Thymus (tissue), 11 donors: ENCODE measurements around the gene C6orf163. TPM values are rescaled to one million over a fixed set of nuclear protein-coding genes. Genes with fewer than 3 reads are reported as not detected.
A peak's percentile ranks its signal among the peaks of the same experiment; 100 is the strongest.

Source experiments
- DNase-seq, 9 donors: peaks; one replicate each; pipeline ENCODE4 v3.0.0-alpha.2; 2013; ENCODE audit warnings: low spot score in 9 of 9, low read depth in 6 of 9, missing footprints in 1 of 9
- H3K27ac ChIP-seq, 2 donors: one replicate each; pipeline ENCODE4 v1.5.1; 2013; ENCODE audit warnings: control low read depth in 1 of 2, low read depth in 1 of 2, low read length in 1 of 2, mild to moderate bottlenecking in 1 of 2, moderate library complexity in 1 of 2
- H3K27me3 ChIP-seq, 2 donors: one replicate each; pipeline ENCODE4 v1.5.1; 2013; ENCODE audit warnings: low read length in 1 of 2; ENCODE audit not compliant: control insufficient read depth in 2 of 2, insufficient read depth in 1 of 2
- H3K36me3 ChIP-seq, 2 donors: one replicate each; pipeline ENCODE4 v1.5.1; 2013; ENCODE audit warnings: low read length in 1 of 2, mild to moderate bottlenecking in 1 of 2, moderate library complexity in 1 of 2; ENCODE audit not compliant: control insufficient read depth in 2 of 2, insufficient read depth in 2 of 2
- H3K4me1 ChIP-seq, 2 donors: one replicate each; pipeline ENCODE4 v1.5.1; 2013; ENCODE audit warnings: low read length in 2 of 2; ENCODE audit not compliant: control insufficient read depth in 2 of 2, insufficient read depth in 2 of 2
- H3K4me3 ChIP-seq, 2 donors: one replicate each; pipeline ENCODE4 v1.5.1; 2013; ENCODE audit warnings: low read length in 2 of 2, control low read depth in 1 of 2, mild to moderate bottlenecking in 1 of 2
- H3K9me3 ChIP-seq, 2 donors: one replicate each; pipeline ENCODE4 v1.5.1; 2013; ENCODE audit warnings: low read length in 1 of 2, mild to moderate bottlenecking in 1 of 2; ENCODE audit not compliant: control insufficient read depth in 2 of 2, insufficient read depth in 1 of 2
- WGBS: extraction: QIAGEN DNeasy Blood & Tissue Kit; methylation state at CpG from one replicate; pipeline ENCODE4 v1.1.7; 2013; 5-methylcytosine and 5-hydroxymethylcytosine counted together
- polyA plus RNA-seq: library from polyadenylated mRNA; stranded (reverse); fragments of 200-250 nt; gene quantifications from one replicate; pipeline ENCODE4 v1.2.3, GENCODE V29; 2013
- total RNA-seq: library from RNA; stranded (reverse); fragments of 120-200 nt; gene quantifications from one replicate; pipeline ENCODE4 v1.2.4, GENCODE V29; 2013
- donor health status: healthy.

C6orf163 gene
- total and polyA plus RNA-seq, 2 donors, result 1.5 to 1.7 TPM

- Histone ChIP-seq H3K9me3 (no peaks in the 10 kb centered on the region), H3K4me3 (no peak overlapping the region), H3K4me1 (peaks cover 7 to 12% of the 10 kb centered on the region in 2 donors), H3K27me3 (no peaks in the 10 kb centered on the region), H3K27ac (no peak overlapping the region), H3K36me3 (no peaks in the 10 kb centered on the region)
- DNase-seq, result no peak
Observed at GRCh38 chr6:87330961-87331360, 13.7 kb upstream of the C6orf163 start.

- Histone ChIP-seq H3K36me3 (no peaks in the 10 kb centered on the region), H3K4me1 (peaks cover 7 to 12% of the 10 kb centered on the region in 2 donors), H3K27me3 (no peaks in the 10 kb centered on the region), H3K9me3 (no peaks in the 10 kb centered on the region), H3K27ac (no peak overlapping the region), H3K4me3 (no peak overlapping the region)
- DNase-seq, result no peak
- 95% methylated on average over 5 of the region's 5 CpGs for WGBS
Observed at GRCh38 chr6:87333033-87333432, 11.6 kb upstream of the C6orf163 start.

- no peaks in the 10 kb centered on the region for H3K9me3 ChIP-seq
- H3K4me3 ChIP-seq, result no peak overlapping the region
- no peaks in the 10 kb centered on the region for H3K36me3 ChIP-seq
- peak overlapping the region; percentile 13 to 46 for H3K27ac ChIP-seq
- WGBS, result 64% methylated on average over 3 of the region's 3 CpGs
- peaks cover 7 to 12% of the 10 kb centered on the region in 2 donors for H3K4me1 ChIP-seq
- no peaks in the 10 kb centered on the region for H3K27me3 ChIP-seq
- DNase-seq, result peak in 7 of 9 donors; percentile 9 to 61 (median 32)
Observed at GRCh38 chr6:87333591-87334181, 10.9 kb upstream of the C6orf163 start.

GRCh38 chr6:87334683-87335082 lies 9.9 kb upstream of the C6orf163 start:
- Histone ChIP-seq H3K27me3 (no peaks in the 10 kb centered on the region), H3K36me3 (no peaks in the 10 kb centered on the region), H3K9me3 (no peaks in the 10 kb centered on the region), H3K4me1 (peaks cover 7 to 12% of the 10 kb centered on the region in 2 donors), H3K27ac (no peak overlapping the region), H3K4me3 (no peak overlapping the region)
- no peak for DNase-seq
- 97% methylated on average over 1 of the region's 1 CpG for WGBS

GRCh38 chr6:87336367-87336766 lies 8.2 kb upstream of the C6orf163 start:
- Histone ChIP-seq H3K9me3 (no peaks in the 10 kb centered on the region), H3K4me3 (no peak overlapping the region), H3K4me1 (peaks cover 7 to 12% of the 10 kb centered on the region in 2 donors), H3K27me3 (no peaks in the 10 kb centered on the region), H3K36me3 (no peaks in the 10 kb centered on the region), H3K27ac (no peak overlapping the region)
- 97% methylated on average over 4 of the region's 4 CpGs for WGBS
- no peak for DNase-seq

- WGBS, result 99% methylated on average over 4 of the region's 4 CpGs
Observed at GRCh38 chr6:87340230-87340629, 4.4 kb upstream of the C6orf163 start.

GRCh38 chr6:87341158-87341557 lies 3.5 kb upstream of the C6orf163 start:
- DNase-seq, result no peak
- Histone ChIP-seq H3K36me3 (no peaks in the 10 kb centered on the region), H3K9me3 (no peaks in the 10 kb centered on the region), H3K27ac (no peak overlapping the region), H3K4me3 (no peak overlapping the region), H3K4me1 (no peaks in the 10 kb centered on the region), H3K27me3 (no peaks in the 10 kb centered on the region)
- WGBS, result 96% methylated on average over 2 of the region's 2 CpGs

More at GRCh38 chr6:87340230-87340629, 4.4 kb upstream of the C6orf163 start:
- H3K27me3 ChIP-seq, result no peaks in the 10 kb centered on the region
- no peak overlapping the region for H3K4me3 ChIP-seq
- no peaks in the 10 kb centered on the region for H3K4me1 ChIP-seq
- H3K27ac ChIP-seq, result no peak overlapping the region
- no peaks in the 10 kb centered on the region for H3K9me3 ChIP-seq
- DNase-seq, result no peak
- no peaks in the 10 kb centered on the region for H3K36me3 ChIP-seq

- H3K9me3 ChIP-seq, result no peaks in the 10 kb centered on the region
- no peak overlapping the region for H3K27ac ChIP-seq
- no peak for DNase-seq
- no peaks in the 10 kb centered on the region for H3K27me3 ChIP-seq
- WGBS, result 100% methylated on average over 1 of the region's 1 CpG
- H3K36me3 ChIP-seq, result no peaks in the 10 kb centered on the region
- no peaks in the 10 kb centered on the region for H3K4me1 ChIP-seq
- H3K4me3 ChIP-seq, result no peak overlapping the region
Observed at GRCh38 chr6:87341899-87342298, 2.7 kb upstream of the C6orf163 start.

GRCh38 chr6:87342829-87343228 lies 1.8 kb upstream of the C6orf163 start:
- Histone ChIP-seq H3K4me3 (no peak overlapping the region), H3K4me1 (no peaks in the 10 kb centered on the region), H3K27me3 (no peaks in the 10 kb centered on the region), H3K27ac (no peak overlapping the region), H3K9me3 (no peaks in the 10 kb centered on the region), H3K36me3 (no peaks in the 10 kb centered on the region)
- no peak for DNase-seq
